B cell (primary cell): ENCODE results near the gene HIBCH. TPM values are rescaled to one million over a fixed set of nuclear protein-coding genes. Genes with fewer than 3 reads are reported as not detected.

Experiments used
- ATAC-seq: fragments of 200-7000 bp; cut with Tn5 transposase; one replicate; pipeline ENCODE4 v1.10.0; 2021; ENCODE audit warnings: low read depth, mild to moderate bottlenecking, moderate number of reproducible peaks, moderate library complexity
- CTCF ChIA-PET: fragments of 350-600 bp; sonication (Branson Sonifier 250); formaldehyde crosslinking; loops from one replicate; lab custom pipeline; 2021; ENCODE audit warnings: antibody characterized with exemption, inconsistent platforms; lab: Charles Lee
- POLR2A ChIA-PET: fragments of 350-600 bp; sonication (Branson Sonifier 250); formaldehyde crosslinking; loops from one replicate; lab custom pipeline; 2021; ENCODE audit warnings: antibody characterized with exemption; lab: Charles Lee
- DNase-seq: peaks from one replicate; pipeline ENCODE4 v3.0.0; 2013
- H2AFZ ChIP-seq: 2 replicates; pipeline ENCODE4 v1.6.1; 2012; ENCODE audit warnings: mild to moderate bottlenecking, low read depth, low read length; ENCODE audit not compliant: insufficient read depth, poor library complexity, severe bottlenecking
- H3K27ac ChIP-seq, 2 donors: 1 replicate in 1 of 2; 2 replicates in 1 of 2; pipeline ENCODE4 v1.5.1; 2012 to 2013; ENCODE audit warnings: low read length in 2 of 2, mild to moderate bottlenecking in 2 of 2, moderate library complexity in 1 of 2
- H3K27me3 ChIP-seq, 4 experiments: fragments of 200-600 bp in 1 of 4; sonication (generic) in 1 of 4; replicated peaks in 1 of 4; 1 replicate in 2 of 4; 2 replicates in 2 of 4; pipeline versions ENCODE4 v1.6.1 to v1.7.0; 2013 to 2016; ENCODE audit warnings: low read length in 3 of 4, mild to moderate bottlenecking in 2 of 4, mixed read lengths in 1 of 4, moderate library complexity in 1 of 4; ENCODE audit not compliant: insufficient read depth in 4 of 4, control insufficient read depth in 3 of 4; ENCODE audit errors: control extremely low read depth in 1 of 4
- H3K36me3 ChIP-seq, 2 experiments: replicated peaks in 1 of 2; 1 replicate in 1 of 2; 2 replicates in 1 of 2; pipeline versions ENCODE4 v1.6.1 to v1.7.1; 2013; ENCODE audit warnings: low read length in 1 of 2; ENCODE audit not compliant: insufficient read depth in 2 of 2, control insufficient read depth in 1 of 2; ENCODE audit errors: control extremely low read depth in 1 of 2, extremely low read depth in 1 of 2
- H3K4me1 ChIP-seq, 2 donors: fragments of 200-600 bp in 1 of 2; sonication (generic) in 1 of 2; 1 replicate in 1 of 2; 2 replicates in 1 of 2; pipeline versions ENCODE4 v1.5.1 to v1.6.1; 2013 to 2017; ENCODE audit warnings: low read length in 2 of 2; ENCODE audit not compliant: control insufficient read depth in 2 of 2, insufficient read depth in 2 of 2
- H3K4me2 ChIP-seq: replicated peaks from 2 replicates; pipeline ENCODE3; 2012; ENCODE audit warnings: mild to moderate bottlenecking, low read depth, low read length; ENCODE audit not compliant: poor library complexity, severe bottlenecking
- H3K4me3 ChIP-seq, 5 experiments: fragments of 200-600 bp in 1 of 5; sonication (generic) in 1 of 5; 1 replicate in 3 of 5; 2 replicates in 2 of 5; pipeline versions ENCODE4 v1.5.1 to v1.7.0; 2011 to 2016; ENCODE audit warnings: low read length in 4 of 5, mild to moderate bottlenecking in 4 of 5, low read depth in 2 of 5, control low read depth in 1 of 5, moderate library complexity in 1 of 5; ENCODE audit not compliant: insufficient read depth in 1 of 5; ENCODE audit errors: control extremely low read depth in 1 of 5, extremely low read depth in 1 of 5
- H3K79me2 ChIP-seq: fragments of 200-600 bp; sonication (generic); one replicate; pipeline ENCODE4 v1.6.0; 2016; ENCODE audit warnings: low read length; ENCODE audit not compliant: control insufficient read depth, insufficient read depth
- H3K9ac ChIP-seq: fragments of 200-600 bp; sonication (generic); 2 replicates; pipeline ENCODE4 v1.6.1; 2017; ENCODE audit warnings: mild to moderate bottlenecking, low read length, moderate library complexity
- H3K9me3 ChIP-seq, 3 donors: one replicate each; pipeline versions ENCODE4 v1.6.1 to v1.7.1; 2013; ENCODE audit warnings: low read length in 2 of 3; ENCODE audit not compliant: control insufficient read depth in 2 of 3, insufficient read depth in 1 of 3; ENCODE audit errors: control extremely low read depth in 1 of 3
- H4K20me1 ChIP-seq: 2 replicates; pipeline ENCODE4 v1.6.0; 2012; ENCODE audit warnings: mild to moderate bottlenecking, low read length; ENCODE audit not compliant: insufficient read depth, control insufficient read depth, poor library complexity, severe bottlenecking
- H3K27ac Mint-ChIP-seq: one replicate; pipeline ENCODE4 v1.8.0; 2021; ENCODE audit warnings: mixed read lengths
- H3K27me3 Mint-ChIP-seq: one replicate; pipeline ENCODE4 v1.8.0; 2021; ENCODE audit warnings: mixed read lengths
- H3K4me1 Mint-ChIP-seq: one replicate; pipeline ENCODE4 v1.8.0; 2021; ENCODE audit warnings: mixed read lengths
- H3K4me3 Mint-ChIP-seq: one replicate; pipeline ENCODE4 v1.8.0; 2021; ENCODE audit warnings: mixed read lengths
- H3K9me3 Mint-ChIP-seq: one replicate; pipeline ENCODE4 v1.8.0; 2022; ENCODE audit warnings: mixed read lengths; ENCODE audit not compliant: insufficient read depth
- EZH2 ChIP-seq: IDR thresholded peaks from 2 replicates; pipeline ENCODE4 v1.6.1; 2012; ENCODE audit warnings: borderline replicate concordance, low read depth, mild to moderate bottlenecking, moderate library complexity, low read length; ENCODE audit not compliant: insufficient read depth, poor library complexity, severe bottlenecking
- WGBS: methylation state at CpG from one replicate; pipeline ENCODE4 v1.1.5; 2013; ENCODE audit warnings: missing lambda C conversion rate; ENCODE audit not compliant: insufficient coverage; 5-methylcytosine and 5-hydroxymethylcytosine counted together
- intact Hi-C: fragments of 100-400 bp; cut with micrococcal nuclease; formaldehyde crosslinking; loops from one replicate; pipeline ENCODE4 v1.10.0; 2022
- polyA plus RNA-seq: library from polyadenylated mRNA; depleted of rRNA; stranded (reverse); fragments of >200 nt; gene quantifications from 2 replicates; pipeline ENCODE4 v1.2.3, GENCODE V29; 2012
- total RNA-seq, 2 donors: library from RNA; stranded (reverse); fragments of 120-200 nt in 1 of 2; gene quantifications; 1 replicate in 1 of 2; 2 replicates in 1 of 2; pipeline versions ENCODE4 v1.2.3 to v1.2.4, GENCODE V29; 2013 to 2022
- TF ChIP-seq, protein P1 (sequence below): fragments of 200-600 bp; IDR thresholded peaks from one replicate; pipeline ENCODE4 v1.8.0; 2022; ENCODE audit warnings: antibody characterized with exemption, mild to moderate bottlenecking

Gene HIBCH
- total and polyA plus RNA-seq, 2 donors (not counting 1 experiment from before 2014, with no cell fraction given), result 5.6 to 30.2 TPM

DNA sequence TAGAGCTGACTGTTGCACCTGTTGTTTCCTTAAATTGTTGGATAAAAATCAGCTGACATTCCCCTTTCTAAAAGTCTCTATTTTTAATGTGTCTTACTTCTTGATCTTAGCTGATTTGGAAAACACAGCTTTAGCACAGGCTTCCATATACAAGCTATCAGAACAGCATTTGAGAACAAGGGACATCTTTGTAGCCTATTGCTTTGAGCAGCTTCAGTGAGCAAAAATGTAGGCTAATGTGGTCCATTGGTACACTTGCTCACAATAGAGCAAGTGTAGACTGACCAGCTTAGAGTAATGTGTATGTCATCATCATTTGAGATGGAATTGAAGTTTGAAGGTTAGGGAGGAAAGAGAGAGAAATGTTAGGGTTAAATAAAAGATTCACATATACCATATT lies 30.7 kb upstream of the HIBCH start:
- Histone ChIP-seq H3K4me3 (no peak overlapping the region), H3K27ac (no peak overlapping the region), H3K9me3 (no peaks in the 10 kb centered on the region), H3K4me2 (no peak overlapping the region), H3K36me3 (no peaks in the 10 kb centered on the region), H4K20me1 (no peaks in the 10 kb centered on the region), H3K4me1 (no peaks in the 10 kb centered on the region), H3K79me2 (no peaks in the 10 kb centered on the region), H2AFZ (no peak overlapping the region), H3K27me3 (no peaks in the 10 kb centered on the region), H3K9ac (no peak overlapping the region)
- Mint-ChIP-seq H3K4me1 (no peaks in the 10 kb centered on the region), H3K4me3 (no peak overlapping the region), H3K27me3 (no peaks in the 10 kb centered on the region), H3K9me3 (no peaks in the 10 kb centered on the region), H3K27ac (no peak overlapping the region)
- DNase-seq (no peak), ATAC-seq (no peak)
- POLR2A ChIA-PET, result no interaction called here
- intact Hi-C loops, result no loop called here
- no peak for TF ChIP-seq EZH2
- TF ChIP-seq, protein P1, sequence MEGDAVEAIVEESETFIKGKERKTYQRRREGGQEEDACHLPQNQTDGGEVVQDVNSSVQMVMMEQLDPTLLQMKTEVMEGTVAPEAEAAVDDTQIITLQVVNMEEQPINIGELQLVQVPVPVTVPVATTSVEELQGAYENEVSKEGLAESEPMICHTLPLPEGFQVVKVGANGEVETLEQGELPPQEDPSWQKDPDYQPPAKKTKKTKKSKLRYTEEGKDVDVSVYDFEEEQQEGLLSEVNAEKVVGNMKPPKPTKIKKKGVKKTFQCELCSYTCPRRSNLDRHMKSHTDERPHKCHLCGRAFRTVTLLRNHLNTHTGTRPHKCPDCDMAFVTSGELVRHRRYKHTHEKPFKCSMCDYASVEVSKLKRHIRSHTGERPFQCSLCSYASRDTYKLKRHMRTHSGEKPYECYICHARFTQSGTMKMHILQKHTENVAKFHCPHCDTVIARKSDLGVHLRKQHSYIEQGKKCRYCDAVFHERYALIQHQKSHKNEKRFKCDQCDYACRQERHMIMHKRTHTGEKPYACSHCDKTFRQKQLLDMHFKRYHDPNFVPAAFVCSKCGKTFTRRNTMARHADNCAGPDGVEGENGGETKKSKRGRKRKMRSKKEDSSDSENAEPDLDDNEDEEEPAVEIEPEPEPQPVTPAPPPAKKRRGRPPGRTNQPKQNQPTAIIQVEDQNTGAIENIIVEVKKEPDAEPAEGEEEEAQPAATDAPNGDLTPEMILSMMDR, result no peak
- CTCF ChIA-PET, result interaction anchor here (0.9 to 1.1 kb wide), 2 partner anchors 10 to 36 kb away, joined by 3 read pairs; no protein-coding TSS in a partner anchor

DNA sequence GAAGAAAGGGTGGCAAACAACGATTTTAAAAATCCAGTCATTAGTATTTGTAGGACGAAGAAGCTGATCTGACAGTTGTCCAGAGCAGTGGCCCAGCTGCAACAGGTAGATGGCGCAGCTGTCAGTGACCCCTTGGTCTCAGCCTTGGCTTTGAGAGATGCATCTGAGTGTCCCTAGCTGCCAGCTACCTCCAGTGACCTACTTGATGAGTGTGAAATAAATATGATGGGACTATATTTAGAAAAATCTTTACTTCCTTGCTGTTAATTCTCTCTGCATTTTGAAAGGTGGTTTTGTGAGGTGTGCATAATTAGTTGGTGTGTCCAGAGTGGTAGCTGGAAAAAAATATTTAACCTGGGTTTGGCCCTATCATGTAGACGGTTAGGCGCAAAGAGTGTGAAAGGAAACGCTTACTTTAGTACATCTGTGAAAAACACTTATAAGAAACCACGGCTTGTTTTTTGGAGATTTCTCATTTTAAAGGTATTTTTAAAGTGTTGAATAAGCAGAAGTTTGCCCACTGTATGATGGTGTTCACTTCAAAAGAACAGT lies 24.7 kb upstream of the HIBCH start:
- Histone ChIP-seq H3K4me2 (peak overlapping the region; percentile 100), H3K9me3 (no peaks in the 10 kb centered on the region), H3K4me1 (peaks cover 7 to 11% of the 10 kb centered on the region in 2 donors), H3K27me3 (no peaks in the 10 kb centered on the region), H3K36me3 (no peaks in the 10 kb centered on the region), H3K4me3 (peak overlapping the region; percentile 49 to 79 (median 72)), H4K20me1 (no peaks in the 10 kb centered on the region), H3K79me2 (no peaks in the 10 kb centered on the region), H2AFZ (peak overlapping the region; percentile 87), H3K27ac (no peak overlapping the region), H3K9ac (peak overlapping the region; percentile 78)
- Mint-ChIP-seq H3K4me3 (peak overlapping the region; percentile 83), H3K27me3 (no peaks in the 10 kb centered on the region), H3K9me3 (no peaks in the 10 kb centered on the region), H3K4me1 (peaks cover 13% of the 10 kb centered on the region), H3K27ac (peak overlapping the region; percentile 44)
- ChIA-PET POLR2A (no interaction called here), CTCF (interaction anchor here (0.9 to 1.7 kb wide), 5 partner anchors 15 to 336 kb away, joined by 3 to 7 read pairs (median 5); partner anchors contain the start of gene HIBCH)
- intact Hi-C loops, result loop anchor here (2.0 kb wide), 1 partner anchor 28 kb away; no protein-coding TSS in a partner anchor
- TF ChIP-seq EZH2, result no peak
- TF ChIP-seq, protein P1, result no peak
- ATAC-seq (peak; percentile 46), DNase-seq (no peak)
- 5% methylated on average over 7 of the region's 7 CpGs for WGBS
